ENCODE results near the gene MTIF3. TPM values are rescaled to one million over a fixed set of nuclear protein-coding genes. Genes with fewer than 3 reads are reported as not detected.

Gene MTIF3
- 30.5 and 48.9 TPM in 2 replicates for total RNA-seq

- Histone ChIP-seq H3K27me3 (ENCODE audit: control insufficient read depth, insufficient read depth, low read length) (no peaks in the 10 kb centered on the region), H3K4me3 (ENCODE audit: low read depth, low read length) (peak within 1 kb of the TSS; percentile 92), H3K36me3 (ENCODE audit: control insufficient read depth, insufficient read depth, low read length) (peaks cover under 1% of the 10 kb centered on the region)
- FAIRE-seq, result no peak
- peak; percentile 90 for DNase-seq (ENCODE audit: low read depth)
- TF ChIP-seq CTCF (IDR thresholded peaks at IDR 0.05; ENCODE audit: insufficient read depth, low read length, severe bottlenecking), result no peak
Observed at GRCh38 chr13:27449936-27450828, at the start of gene MTIF3. Gene MTIF3, minus strand, starts transcription at chr13:27450564. Its CDS starts 10,116 bp downstream, at chr13:27440448.

- no peak for TF ChIP-seq CTCF (IDR thresholded peaks at IDR 0.05; ENCODE audit: insufficient read depth, low read length, severe bottlenecking)
- no peak overlapping the region for H3K4me3 ChIP-seq (ENCODE audit: low read depth, low read length)
- H3K36me3 ChIP-seq (ENCODE audit: control insufficient read depth, insufficient read depth, low read length), result no peaks in the 10 kb centered on the region
- FAIRE-seq (no peak), DNase-seq (ENCODE audit: low read depth) (no peak)
- no peaks in the 10 kb centered on the region for H3K27me3 ChIP-seq (ENCODE audit: control insufficient read depth, insufficient read depth, low read length)
Observed at GRCh38 chr13:27497563-27498230, 47.3 kb upstream of the MTIF3 start.

GRCh38 chr13:27496536-27497273 is 46.3 kb upstream of the MTIF3 start:
- DNase-seq (ENCODE audit: low read depth), result no peak

GRCh38 chr13:27496006-27496405 is 45.6 kb upstream of the MTIF3 start:
- DNase-seq (ENCODE audit: low read depth), result no peak
- no peak for TF ChIP-seq CTCF (IDR thresholded peaks at IDR 0.05; ENCODE audit: insufficient read depth, low read length, severe bottlenecking)
- H3K36me3 ChIP-seq (ENCODE audit: control insufficient read depth, insufficient read depth, low read length), result no peaks in the 10 kb centered on the region
- no peak overlapping the region for H3K4me3 ChIP-seq (ENCODE audit: low read depth, low read length)
- no peaks in the 10 kb centered on the region for H3K27me3 ChIP-seq (ENCODE audit: control insufficient read depth, insufficient read depth, low read length)
- no peak for FAIRE-seq

More at GRCh38 chr13:27496536-27497273, 46.3 kb upstream of the MTIF3 start:
- no peak overlapping the region for H3K4me3 ChIP-seq (ENCODE audit: low read depth, low read length)
- H3K36me3 ChIP-seq (ENCODE audit: control insufficient read depth, insufficient read depth, low read length), result no peaks in the 10 kb centered on the region
- no peaks in the 10 kb centered on the region for H3K27me3 ChIP-seq (ENCODE audit: control insufficient read depth, insufficient read depth, low read length)
- FAIRE-seq, result peak; percentile 83
- TF ChIP-seq CTCF (IDR thresholded peaks at IDR 0.05; ENCODE audit: insufficient read depth, low read length, severe bottlenecking), result no peak

- no peaks in the 10 kb centered on the region for H3K27me3 ChIP-seq (ENCODE audit: control insufficient read depth, insufficient read depth, low read length)
- FAIRE-seq (no peak), DNase-seq (ENCODE audit: low read depth) (no peak)
- H3K36me3 ChIP-seq (ENCODE audit: control insufficient read depth, insufficient read depth, low read length), result no peaks in the 10 kb centered on the region
- no peak for TF ChIP-seq CTCF (IDR thresholded peaks at IDR 0.05; ENCODE audit: insufficient read depth, low read length, severe bottlenecking)
- H3K4me3 ChIP-seq (ENCODE audit: low read depth, low read length), result no peak overlapping the region
Observed at GRCh38 chr13:27495551-27495950, 45.2 kb upstream of the MTIF3 start.

Data from bronchial epithelial cell (primary cell).